HG02981 (cell line): Measurements from ENCODE around the gene SH3RF3.
"Not testable (repeated sequence)": the region's sequence is repeated elsewhere in the genome, so short reads cannot be mapped to it uniquely, and the experiment has no call there.

Experiments
- ATAC-seq: cut with Tn5 transposase; IDR thresholded peaks from one replicate; pipeline ENCODE4 v1.9.1; 2021; ENCODE audit warnings: mild to moderate bottlenecking, moderate library complexity; ENCODE audit not compliant: unreplicated experiment

Gene SH3RF3

DNA sequence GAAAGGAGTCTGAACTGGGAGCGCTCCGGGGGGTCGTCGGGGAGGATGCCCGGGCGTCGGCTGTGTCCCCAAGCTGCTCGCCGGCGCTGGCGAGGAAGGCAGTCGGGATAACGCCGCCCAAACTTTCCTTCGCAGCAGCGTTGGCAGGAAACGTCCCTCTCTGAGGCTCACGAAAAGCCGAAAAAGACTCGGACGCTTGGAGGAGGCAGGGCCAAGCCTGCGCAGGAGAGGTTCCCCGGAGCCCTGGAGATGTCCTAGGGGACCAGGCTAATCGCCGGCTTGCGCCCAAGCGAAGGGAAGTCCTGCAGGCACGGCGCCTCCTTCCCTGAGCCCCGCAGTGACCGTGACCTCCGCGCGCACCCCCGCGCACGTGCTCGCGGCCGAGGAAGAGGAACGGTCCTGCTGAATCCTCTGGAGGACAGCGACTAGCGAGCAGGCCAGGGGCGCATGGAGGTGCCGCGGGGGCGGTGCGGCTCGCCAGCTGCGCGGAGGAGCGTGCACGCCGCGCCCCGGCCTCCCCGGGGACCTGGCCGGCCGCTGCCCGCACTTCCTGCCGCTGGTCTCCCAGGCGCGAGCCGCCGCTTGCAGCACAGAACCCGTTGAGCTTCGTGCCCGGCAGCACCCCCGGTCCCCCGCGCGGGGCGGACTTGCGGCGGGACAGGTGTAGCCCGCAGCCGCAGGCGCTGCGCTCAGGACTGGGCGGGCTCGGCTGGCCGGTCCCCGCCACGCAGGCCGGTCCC is at the start of gene SH3RF3:
TSS of gene SH3RF3 (plus strand) at position 590 of the 740 bp plus-strand sequence.
- ATAC-seq: peak; percentile 25

GRCh38 chr2:109079590-109079989 is 49.4 kb upstream of the SH3RF3 start:
- no peak for ATAC-seq

DNA sequence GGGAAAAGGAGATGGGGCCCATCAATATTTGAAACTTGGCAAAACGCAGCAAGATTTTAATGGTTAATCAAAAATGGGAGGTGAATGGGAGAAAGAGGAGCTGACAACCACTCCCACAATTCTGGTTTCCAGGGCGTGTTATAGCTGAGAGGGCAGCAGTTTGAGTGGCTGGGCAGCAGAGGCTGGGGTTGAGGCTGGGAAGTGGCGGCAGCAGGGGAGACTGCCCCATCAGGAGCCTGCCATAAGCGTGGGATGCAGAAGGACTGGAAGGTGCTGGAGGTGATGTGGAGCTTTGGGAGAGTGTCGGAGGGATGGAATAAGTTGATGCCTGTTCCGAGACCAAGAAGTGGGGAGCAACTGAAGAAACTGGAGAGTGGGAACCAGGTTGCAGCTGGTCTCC is 48.9 kb upstream of the SH3RF3 start:
- ATAC-seq: no peak

DNA sequence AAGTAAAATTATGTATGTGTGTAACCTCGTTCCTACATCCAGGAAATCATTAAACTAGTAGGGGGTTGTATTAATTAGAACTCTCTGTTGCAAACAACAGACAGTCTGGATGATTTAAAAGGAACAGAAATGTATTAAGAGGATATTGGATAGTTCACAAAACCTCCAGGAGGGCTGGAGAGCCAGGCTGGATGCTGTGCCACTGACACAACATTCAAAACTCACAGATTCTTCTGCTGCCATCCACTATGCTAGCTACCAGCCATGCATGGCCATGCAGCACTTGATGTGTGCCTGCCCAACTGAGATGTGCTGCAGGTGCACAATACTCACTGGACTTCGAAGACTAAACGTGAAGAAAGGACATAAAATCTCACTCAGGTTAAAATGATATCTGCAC is 48.2 kb upstream of the SH3RF3 start:
- no peak for ATAC-seq

- ATAC-seq: no peak
Observed at GRCh38 chr2:109081374-109081773, 47.6 kb upstream of the SH3RF3 start.

DNA sequence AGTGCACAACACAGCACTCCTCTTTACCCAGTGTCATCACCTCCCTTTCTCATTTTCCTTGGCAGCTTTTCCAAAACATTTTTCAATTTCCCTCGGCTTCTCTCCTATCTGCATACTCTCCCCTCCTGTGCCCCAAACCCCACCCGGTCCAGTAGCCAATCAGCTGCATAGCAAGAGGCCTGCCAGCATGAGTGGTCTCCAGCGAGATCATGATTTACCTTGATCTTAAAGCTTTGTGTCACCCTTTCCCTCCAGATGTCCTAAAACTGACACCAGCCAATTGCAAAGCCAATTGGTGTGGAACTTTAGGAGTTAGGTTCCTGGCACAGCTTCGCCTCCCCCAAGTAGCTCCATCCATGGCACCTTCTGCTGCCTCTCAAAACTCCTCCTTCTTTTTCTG is 45.2 kb upstream of the SH3RF3 start:
- ATAC-seq: no peak

DNA sequence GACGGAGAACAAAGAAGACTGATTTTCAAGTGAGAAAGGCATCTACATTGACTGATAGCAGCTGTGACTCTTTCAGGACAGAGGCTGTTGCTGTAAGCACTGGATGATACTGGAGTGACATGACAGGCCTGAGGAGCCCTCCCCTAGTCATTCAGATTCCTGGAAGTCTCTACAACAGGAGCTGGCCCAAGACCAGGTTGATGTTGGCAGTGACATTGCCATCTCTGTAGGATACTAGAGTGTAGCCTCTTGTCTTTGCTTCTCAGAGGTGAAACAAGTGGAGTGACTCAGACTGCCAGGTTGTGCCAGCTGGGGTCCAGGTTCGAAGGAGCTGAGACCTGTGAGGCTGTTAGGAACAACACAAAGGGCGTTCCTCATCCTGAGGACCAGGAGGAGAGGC is 44.7 kb upstream of the SH3RF3 start:
- ATAC-seq: no peak

DNA sequence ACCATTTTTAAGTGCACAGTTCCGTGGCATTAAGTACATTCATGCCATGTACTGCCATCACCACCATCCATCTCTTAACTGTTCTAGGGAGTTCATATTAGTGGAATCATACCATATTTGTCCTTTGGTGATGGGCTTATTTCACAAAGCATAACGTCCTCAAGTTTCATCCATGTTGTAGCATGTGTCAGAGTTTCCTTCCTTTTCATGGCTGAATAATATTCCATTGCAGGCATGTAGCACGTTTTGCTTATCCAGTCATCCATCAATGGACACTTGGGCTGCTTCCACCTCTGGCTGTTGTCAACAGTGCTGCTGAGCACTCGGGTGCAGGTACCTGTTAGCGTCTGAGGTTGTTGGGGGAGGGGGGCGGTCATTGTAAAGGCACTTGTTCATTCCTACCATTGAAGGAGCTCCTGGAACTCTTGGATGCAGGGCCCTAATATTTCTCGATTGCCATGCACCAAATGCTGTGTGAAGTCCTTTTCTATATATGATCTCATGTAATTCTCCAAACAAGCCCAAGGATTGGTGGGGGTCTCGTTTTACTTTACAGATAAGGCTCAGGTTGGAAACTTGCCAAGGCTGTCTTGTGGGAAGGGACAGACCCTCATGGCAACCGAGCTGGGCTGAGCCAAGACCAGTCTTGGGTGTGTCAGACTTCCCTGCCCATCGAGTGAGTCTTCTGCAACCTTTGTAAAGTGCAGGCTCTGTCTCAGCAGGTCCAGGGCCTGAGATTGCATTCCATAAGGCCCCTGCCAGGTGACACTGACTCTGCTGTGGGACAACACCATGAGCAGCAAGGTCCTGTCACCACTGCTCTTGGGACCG is 42.9 kb upstream of the SH3RF3 start:
- no peak for ATAC-seq

- ATAC-seq: no peak
Observed at GRCh38 chr2:109086743-109087020, 42.3 kb upstream of the SH3RF3 start.

DNA sequence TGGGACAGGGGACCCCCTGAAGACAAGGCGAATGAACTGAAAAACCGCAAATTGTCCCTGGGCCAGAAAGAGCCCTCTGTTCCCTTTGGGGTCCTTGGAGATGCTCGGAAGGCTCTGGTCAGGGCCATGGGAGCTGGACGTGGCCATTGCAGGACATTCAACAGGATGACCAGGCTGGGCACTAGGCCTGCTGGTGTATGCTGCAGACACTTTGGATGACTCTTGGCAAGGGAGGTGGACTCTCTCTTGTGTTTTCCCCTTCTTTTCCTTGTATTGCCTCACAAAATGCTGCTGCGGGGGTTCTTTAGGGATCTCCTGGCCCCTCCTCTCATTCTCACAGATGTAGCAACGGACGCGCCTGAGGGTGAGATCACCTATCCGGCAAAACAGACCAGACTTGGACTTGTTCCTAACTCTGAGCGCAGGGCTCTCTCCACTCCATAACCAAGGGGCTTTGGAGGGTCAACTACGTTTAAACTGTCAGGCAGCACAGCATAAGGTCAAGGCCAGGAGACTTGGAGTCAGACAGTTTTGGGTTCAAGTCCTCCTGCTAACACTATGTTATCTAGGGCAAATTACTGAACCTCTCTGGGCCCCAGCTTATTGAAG is 41.8 kb upstream of the SH3RF3 start:
- ATAC-seq: no peak

DNA sequence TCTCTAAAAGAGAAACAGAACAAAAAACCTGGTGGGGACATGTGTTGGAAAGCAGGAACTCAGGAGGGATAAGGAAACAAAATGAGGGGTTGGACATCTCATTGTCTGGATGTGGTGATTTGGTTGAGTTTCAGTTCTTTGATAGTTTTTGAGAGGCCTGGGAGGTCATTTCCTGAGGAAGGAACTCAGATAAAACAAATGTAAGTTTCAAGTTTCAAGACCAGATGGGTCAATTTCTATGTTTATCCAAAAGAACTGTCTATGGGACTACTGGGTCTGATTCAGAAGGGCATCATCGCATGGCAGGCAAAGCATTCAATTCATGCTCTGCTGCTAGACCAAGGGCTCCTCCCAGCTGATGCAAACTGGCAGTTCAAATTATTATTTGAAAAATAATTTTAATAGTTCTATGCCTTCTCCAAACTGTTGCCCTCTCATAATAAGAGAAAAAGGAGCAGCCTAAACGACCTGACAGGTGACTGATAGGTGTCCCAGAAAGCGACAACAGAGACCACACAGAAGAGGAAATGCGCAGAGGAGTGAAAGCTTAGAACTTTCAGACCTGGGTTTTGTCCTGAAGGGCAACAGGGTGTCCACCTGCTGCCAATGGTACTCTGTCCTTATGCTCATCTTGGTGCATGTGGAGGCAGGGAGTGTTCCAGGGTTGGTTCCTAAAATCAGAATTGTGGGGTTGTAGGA is 39.3 kb upstream of the SH3RF3 start:
- no peak for ATAC-seq

DNA sequence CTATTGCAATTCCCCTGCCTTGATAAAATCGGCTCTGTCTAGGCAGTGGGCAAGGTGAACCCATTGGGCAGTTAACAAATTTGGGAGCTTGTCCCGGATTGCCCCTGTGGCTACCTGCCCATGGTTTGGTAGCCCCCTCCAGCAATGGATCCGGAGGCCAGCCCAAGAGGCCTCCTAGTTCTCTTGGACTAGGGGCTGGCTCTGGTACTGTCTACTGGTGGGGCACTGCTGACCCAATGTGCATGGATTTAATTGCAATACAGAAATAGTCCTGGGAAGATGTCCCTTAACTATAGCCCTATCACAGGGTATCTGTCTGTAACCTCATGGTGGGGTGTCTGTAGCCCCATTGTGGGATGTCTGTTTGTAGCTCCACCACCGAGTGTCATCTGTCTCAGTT is 37.5 kb upstream of the SH3RF3 start:
- ATAC-seq: no peak

GRCh38 chr2:109094144-109094543 is 34.9 kb upstream of the SH3RF3 start:
- ATAC-seq: no peak

GRCh38 chr2:109098251-109098920 is 30.6 kb upstream of the SH3RF3 start:
- ATAC-seq: no peak

DNA sequence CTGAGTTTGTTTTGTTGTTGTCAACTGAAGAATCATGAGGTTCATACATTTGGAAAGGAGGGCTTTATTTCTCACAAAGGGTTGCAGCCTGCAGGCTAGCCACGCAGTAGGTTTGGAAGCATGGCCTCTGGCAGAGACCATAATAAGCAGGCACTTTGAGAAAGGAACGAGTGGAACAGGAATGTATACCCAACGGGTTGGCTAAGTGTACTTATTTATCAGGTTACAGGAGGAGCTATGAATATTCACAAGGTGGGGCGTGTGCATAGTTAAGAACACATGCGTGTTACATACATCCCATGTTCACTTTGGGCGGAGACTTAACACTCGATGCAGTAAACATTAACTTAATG is 30.1 kb upstream of the SH3RF3 start:
- ATAC-seq: no peak

GRCh38 chr2:109102588-109103233 is 26.3 kb upstream of the SH3RF3 start:
- ATAC-seq: no peak

- no peak for ATAC-seq
Observed at GRCh38 chr2:109105113-109105512, 23.9 kb upstream of the SH3RF3 start.

DNA sequence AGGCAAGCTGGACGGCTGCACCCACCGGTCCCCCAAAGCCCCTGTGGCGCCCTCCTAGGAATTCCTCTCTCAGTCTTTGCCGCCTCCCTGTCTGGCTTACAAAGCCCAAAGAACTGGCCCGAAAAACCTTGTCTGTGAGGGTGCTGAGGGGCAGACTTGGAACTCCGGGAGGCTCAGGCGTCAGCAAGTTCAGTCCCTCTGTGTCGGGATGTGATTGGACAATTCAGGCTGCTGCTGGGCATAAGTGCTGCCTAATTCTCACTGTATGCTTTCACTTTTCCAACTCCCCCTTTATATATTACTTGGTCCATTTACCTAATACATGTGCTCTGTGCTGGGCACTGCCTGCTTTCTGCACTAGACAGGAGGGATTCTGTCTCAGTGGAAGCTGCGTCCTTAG is 20.3 kb upstream of the SH3RF3 start:
- no peak for ATAC-seq

GRCh38 chr2:109109342-109109741 is 19.7 kb upstream of the SH3RF3 start:
- no peak for ATAC-seq

DNA sequence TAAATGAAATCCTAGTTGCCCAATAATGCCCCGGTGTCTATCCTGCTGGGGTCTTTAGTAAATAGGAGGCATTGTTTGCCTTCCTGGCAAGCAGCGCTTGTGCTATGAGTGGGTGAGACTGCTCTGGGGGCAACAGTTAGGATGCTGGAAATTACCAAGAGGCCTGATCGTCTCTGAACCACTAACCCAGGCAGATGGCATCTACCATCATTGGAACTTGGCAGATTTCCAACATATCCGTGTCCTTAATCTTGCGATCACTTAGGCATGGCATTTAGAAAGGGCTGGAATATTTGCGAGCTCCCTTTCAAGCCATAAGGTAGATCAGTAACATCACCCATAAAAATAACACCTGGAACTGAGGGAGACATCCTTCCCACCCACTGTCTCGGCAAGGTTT is 18.8 kb upstream of the SH3RF3 start:
- ATAC-seq: no peak

GRCh38 chr2:109117181-109117580 is 11.8 kb upstream of the SH3RF3 start:
- ATAC-seq: not testable (repeated sequence)
